KMS-11 (cell line): ENCODE data around the gene ACTA2.

Experiments
- H2AFZ ChIP-seq: fragments of 200-600 bp; sonication (generic); 2 replicates; pipeline ENCODE4 v1.6.1; 2016; ENCODE audit warnings: antibody characterized with exemption, mixed run types, low read depth
- H3K27ac ChIP-seq: fragments of 200-600 bp; sonication (generic); 2 replicates; pipeline ENCODE4 v1.6.1; 2016; ENCODE audit warnings: mild to moderate bottlenecking, mixed run types
- H3K27me3 ChIP-seq: fragments of 200-600 bp; sonication (generic); 2 replicates; pipeline ENCODE4 v1.6.1; 2017; ENCODE audit warnings: mild to moderate bottlenecking, low read depth, mixed run types, moderate library complexity; ENCODE audit not compliant: insufficient read depth
- H3K36me3 ChIP-seq: fragments of 200-600 bp; sonication (generic); 2 replicates; pipeline ENCODE4 v1.6.1; 2017; ENCODE audit warnings: mild to moderate bottlenecking, mixed run types; ENCODE audit not compliant: insufficient read depth
- H3K4me1 ChIP-seq: fragments of 200-600 bp; sonication (generic); 2 replicates; pipeline ENCODE4 v1.6.1; 2016; ENCODE audit warnings: mild to moderate bottlenecking, low read depth, mixed run types; ENCODE audit not compliant: poor library complexity, severe bottlenecking
- H3K4me2 ChIP-seq: fragments of 200-600 bp; sonication (generic); 2 replicates; pipeline ENCODE4 v1.7.0; 2016; ENCODE audit warnings: mild to moderate bottlenecking, mixed run types
- H3K4me3 ChIP-seq: fragments of 200-600 bp; sonication (generic); IDR thresholded peaks from 2 replicates; pipeline ENCODE4 v1.6.1; 2017; ENCODE audit warnings: low read depth, low read length, mixed read lengths; ENCODE audit not compliant: insufficient read depth
- H3K79me2 ChIP-seq: fragments of 200-600 bp; sonication (generic); 2 replicates; pipeline ENCODE4 v1.6.1; 2016; ENCODE audit warnings: low read depth, mixed run types; ENCODE audit not compliant: insufficient read depth
- H3K9ac ChIP-seq: fragments of 200-600 bp; sonication (generic); 2 replicates; pipeline ENCODE4 v1.6.1; 2016; ENCODE audit warnings: mild to moderate bottlenecking, mixed run types
- H4K20me1 ChIP-seq: fragments of 200-600 bp; sonication (generic); 2 replicates; pipeline ENCODE4 v1.6.1; 2016; ENCODE audit warnings: mild to moderate bottlenecking, mixed run types; ENCODE audit not compliant: insufficient read depth
- CTCF ChIP-seq: fragments of 200-600 bp; sonication (generic); conservative IDR thresholded peaks from 2 replicates; pipeline ENCODE4 v1.6.1; 2017; ENCODE audit warnings: low read depth, mild to moderate bottlenecking, antibody characterized with exemption, low read length, moderate library complexity, mixed read lengths

The ACTA2 gene

GRCh38 chr10:88908194-88908593, 44.4 kb downstream of the ACTA2 start:
- Histone ChIP-seq H3K36me3 (no peaks in the 10 kb centered on the region), H3K4me3 (no peak overlapping the region), H3K27ac (no peak overlapping the region)

GRCh38 chr10:88906921-88907320, 45.7 kb downstream of the ACTA2 start:
- H3K27me3 ChIP-seq: no peaks in the 10 kb centered on the region
- H3K4me3 ChIP-seq: no peak overlapping the region
- no peak for TF ChIP-seq CTCF
- no peak overlapping the region for H2AFZ ChIP-seq
- H4K20me1 ChIP-seq: no peaks in the 10 kb centered on the region
- no peaks in the 10 kb centered on the region for H3K36me3 ChIP-seq
- no peak overlapping the region for H3K9ac ChIP-seq
- no peak overlapping the region for H3K27ac ChIP-seq
- no peaks in the 10 kb centered on the region for H3K79me2 ChIP-seq
- no peak overlapping the region for H3K4me2 ChIP-seq
- H3K4me1 ChIP-seq: no peaks in the 10 kb centered on the region

More at GRCh38 chr10:88908194-88908593, 44.4 kb downstream of the ACTA2 start:
- Histone ChIP-seq H3K79me2 (no peaks in the 10 kb centered on the region), H3K4me2 (no peak overlapping the region), H3K9ac (no peak overlapping the region), H3K4me1 (no peaks in the 10 kb centered on the region), H4K20me1 (no peaks in the 10 kb centered on the region), H2AFZ (no peak overlapping the region), H3K27me3 (no peaks in the 10 kb centered on the region)
- no peak for TF ChIP-seq CTCF

GRCh38 chr10:88903715-88904114, 48.9 kb downstream of the ACTA2 start:
- no peak for TF ChIP-seq CTCF
- H3K4me1 ChIP-seq: no peaks in the 10 kb centered on the region

GRCh38 chr10:88901984-88902789, 50.4 kb downstream of the ACTA2 start:
- no peak for TF ChIP-seq CTCF
- Histone ChIP-seq H3K9ac (no peak overlapping the region), H2AFZ (no peak overlapping the region), H3K4me1 (no peaks in the 10 kb centered on the region), H3K4me3 (no peak overlapping the region), H3K27ac (no peak overlapping the region), H3K4me2 (no peak overlapping the region), H4K20me1 (no peaks in the 10 kb centered on the region), H3K79me2 (no peaks in the 10 kb centered on the region), H3K36me3 (no peaks in the 10 kb centered on the region), H3K27me3 (no peaks in the 10 kb centered on the region)

More at GRCh38 chr10:88903715-88904114, 48.9 kb downstream of the ACTA2 start:
- H3K27me3 ChIP-seq: no peaks in the 10 kb centered on the region
- H3K9ac ChIP-seq: no peak overlapping the region
- no peak overlapping the region for H3K4me2 ChIP-seq
- H3K79me2 ChIP-seq: no peaks in the 10 kb centered on the region
- no peak overlapping the region for H3K27ac ChIP-seq
- no peak overlapping the region for H3K4me3 ChIP-seq
- no peak overlapping the region for H2AFZ ChIP-seq
- no peaks in the 10 kb centered on the region for H4K20me1 ChIP-seq
- no peaks in the 10 kb centered on the region for H3K36me3 ChIP-seq
